Large intestine (tissue), 3 donors: ENCODE results near the gene B3GNT3. TPM values are rescaled to one million over a fixed set of nuclear protein-coding genes. Genes with fewer than 3 reads are reported as not detected.

Experiments used
- DNase-seq, 2 donors: peaks; one replicate each; pipeline versions ENCODE4 v3.0.0 to v3.0.0-alpha.2; 2013
- H3K27ac ChIP-seq: one replicate; pipeline ENCODE4 v1.5.1; 2013; ENCODE audit warnings: low read length
- H3K27me3 ChIP-seq: 2 replicates; pipeline ENCODE4 v1.6.1; 2013; ENCODE audit warnings: low read length; ENCODE audit not compliant: control insufficient read depth, insufficient read depth
- H3K36me3 ChIP-seq: 2 replicates; pipeline ENCODE4 v1.6.1; 2013; ENCODE audit warnings: low read length; ENCODE audit not compliant: control insufficient read depth, insufficient read depth
- H3K4me1 ChIP-seq: one replicate; pipeline ENCODE4 v1.6.1; 2013; ENCODE audit warnings: low read length; ENCODE audit not compliant: control insufficient read depth, insufficient read depth
- H3K4me3 ChIP-seq: one replicate; pipeline ENCODE4 v1.5.1; 2013; ENCODE audit warnings: low read length
- H3K9me3 ChIP-seq: one replicate; pipeline ENCODE4 v1.6.1; 2013; ENCODE audit warnings: mild to moderate bottlenecking, low read depth, low read length, moderate library complexity; ENCODE audit not compliant: control insufficient read depth
- WGBS: methylation state at CpG from one replicate; pipeline ENCODE4 v1.1.5; 2013; ENCODE audit warnings: low lambda C conversion rate; ENCODE audit not compliant: insufficient coverage; 5-methylcytosine and 5-hydroxymethylcytosine counted together
- polyA plus RNA-seq: library from polyadenylated mRNA; unstranded; fragments of 120-200 nt; gene quantifications from one replicate; pipeline ENCODE4 v1.2.1, GENCODE V29; 2013

B3GNT3 gene
- polyA plus RNA-seq, 1 donor = 91.7 TPM

DNA sequence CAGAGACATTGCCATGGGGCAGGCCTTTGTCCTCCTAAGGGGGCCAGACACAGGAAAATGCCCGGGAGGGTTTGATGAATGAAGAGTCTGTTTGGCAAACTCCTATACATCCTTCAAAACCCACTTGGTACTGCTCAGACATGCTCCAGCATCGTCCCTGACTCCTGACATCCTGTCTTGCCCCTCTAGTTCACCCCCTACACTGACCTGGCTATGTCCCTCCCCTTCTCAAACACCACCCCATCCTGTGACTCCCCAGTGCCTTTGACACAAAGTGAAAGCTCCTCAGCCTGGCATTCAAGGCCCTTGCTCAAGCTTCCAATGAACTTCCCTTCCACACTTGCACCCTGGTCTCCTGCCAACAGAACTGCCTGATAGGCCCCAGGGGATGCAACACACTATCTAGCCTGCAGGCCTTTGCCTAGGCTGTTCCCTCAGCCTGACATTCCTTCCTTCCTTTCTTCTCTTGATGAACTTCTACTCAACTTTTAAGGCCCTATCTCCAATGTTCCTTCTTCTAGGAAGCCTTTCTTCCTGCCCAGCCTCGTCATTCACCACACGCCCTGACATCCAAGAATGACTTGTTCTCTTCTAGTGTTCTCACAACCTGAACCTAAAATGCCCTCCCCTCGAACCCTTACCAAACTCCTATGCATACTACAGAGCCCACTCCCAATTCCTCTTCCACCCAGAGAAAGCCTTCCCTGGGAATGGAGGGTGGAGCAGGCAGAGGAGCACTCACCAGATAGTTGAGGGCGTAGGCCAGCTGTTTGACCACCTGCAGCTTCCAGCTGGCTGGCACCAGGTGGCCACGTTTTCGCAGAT lies 40.5 kb downstream of the B3GNT3 start:
- peaks cover 6% of the 10 kb centered on the region for H3K27me3 ChIP-seq
- H3K36me3 ChIP-seq = peaks cover 6% of the 10 kb centered on the region
- no peak overlapping the region for H3K27ac ChIP-seq
- H3K9me3 ChIP-seq = peaks cover 4% of the 10 kb centered on the region
- no peak overlapping the region for H3K4me3 ChIP-seq
- H3K4me1 ChIP-seq = peaks cover 6% of the 10 kb centered on the region
- WGBS = 100% methylated on average over 2 of the region's 8 CpGs
- DNase-seq = no peak

DNA sequence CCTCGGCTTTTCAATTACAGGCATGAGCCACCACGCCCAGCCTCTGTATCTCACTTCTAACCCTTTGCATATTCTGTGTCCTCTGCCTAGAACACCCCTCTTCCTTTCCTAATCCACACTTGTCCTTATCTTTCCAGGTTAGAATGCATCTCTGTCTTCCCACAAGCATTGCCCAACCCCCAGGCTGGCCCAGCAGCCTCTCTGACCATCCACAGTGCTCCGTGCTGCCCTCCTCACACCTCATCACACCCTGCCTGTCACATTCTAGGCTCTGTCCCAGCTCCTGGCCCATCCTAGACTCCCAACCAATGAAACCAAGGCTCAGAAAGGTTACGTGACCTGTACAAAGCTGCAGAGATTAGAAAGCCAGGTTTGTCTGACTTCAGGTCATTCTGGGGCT lies 41.6 kb downstream of the B3GNT3 start:
- WGBS = no CpG with 5 or more reads among the region's 4 CpGs

DNA sequence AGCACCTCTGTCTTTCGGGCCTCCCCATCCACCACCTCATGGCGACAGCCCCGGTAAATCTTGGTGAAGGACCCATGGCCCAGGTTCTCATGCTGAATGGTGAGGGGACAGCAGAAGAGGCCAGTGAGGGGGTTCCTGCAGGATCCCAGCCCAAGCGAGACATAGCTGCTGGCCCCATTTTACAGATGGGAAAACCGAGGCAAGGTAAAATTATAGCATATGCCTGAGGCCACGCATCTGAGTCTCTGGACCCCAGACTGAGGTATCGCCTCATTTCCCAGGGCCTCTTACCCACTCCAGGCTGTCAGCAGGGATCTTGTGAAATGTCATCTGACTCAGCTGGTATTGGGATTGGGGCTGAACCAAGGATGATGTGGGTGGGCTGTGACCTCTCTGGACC lies 43.0 kb downstream of the B3GNT3 start:
- no peak overlapping the region for H3K27ac ChIP-seq
- H3K4me1 ChIP-seq = peaks cover 15% of the 10 kb centered on the region
- H3K4me3 ChIP-seq = no peak overlapping the region
- peaks cover 6% of the 10 kb centered on the region for H3K36me3 ChIP-seq
- H3K27me3 ChIP-seq = peaks cover 17% of the 10 kb centered on the region
- peaks cover 3% of the 10 kb centered on the region for H3K9me3 ChIP-seq
- no peak for DNase-seq
- WGBS = no CpG with 5 or more reads among the region's 7 CpGs

More for the DNA sequence above, 41.6 kb downstream of the B3GNT3 start:
- H3K9me3 ChIP-seq = peaks cover 1% of the 10 kb centered on the region
- no peak for DNase-seq
- H3K4me3 ChIP-seq = no peak overlapping the region
- H3K27ac ChIP-seq = no peak overlapping the region
- H3K36me3 ChIP-seq = peaks cover 6% of the 10 kb centered on the region
- peaks cover 7% of the 10 kb centered on the region for H3K27me3 ChIP-seq
- peaks cover 5% of the 10 kb centered on the region for H3K4me1 ChIP-seq

DNA sequence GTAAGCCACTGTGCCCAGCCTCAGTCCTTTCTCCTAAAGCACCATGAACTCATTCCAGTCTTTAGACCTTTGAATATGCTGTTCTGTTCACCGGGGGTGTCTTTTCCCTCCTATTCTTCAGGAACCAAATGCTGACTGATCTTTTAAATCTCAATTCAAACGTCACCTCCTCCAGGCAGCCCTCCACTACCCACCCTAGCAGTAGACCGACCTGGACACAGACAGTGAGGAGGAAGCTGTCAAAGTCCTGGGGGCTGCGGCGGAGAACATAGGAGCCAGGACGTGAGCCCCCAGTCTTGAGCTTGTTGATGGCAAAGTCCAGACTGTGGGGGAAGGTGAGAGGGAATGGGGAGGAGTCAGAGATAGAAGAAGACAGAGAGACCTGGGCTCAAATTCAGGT lies 45.1 kb downstream of the B3GNT3 start:
- DNase-seq = no peak
- peaks cover 17% of the 10 kb centered on the region for H3K27me3 ChIP-seq
- H3K27ac ChIP-seq = no peak overlapping the region
- H3K4me3 ChIP-seq = no peak overlapping the region
- peaks cover 15% of the 10 kb centered on the region for H3K4me1 ChIP-seq
- H3K9me3 ChIP-seq = peaks cover 3% of the 10 kb centered on the region
- H3K36me3 ChIP-seq = peaks cover 6% of the 10 kb centered on the region
- 67% methylated on average over 3 of the region's 6 CpGs for WGBS

DNA sequence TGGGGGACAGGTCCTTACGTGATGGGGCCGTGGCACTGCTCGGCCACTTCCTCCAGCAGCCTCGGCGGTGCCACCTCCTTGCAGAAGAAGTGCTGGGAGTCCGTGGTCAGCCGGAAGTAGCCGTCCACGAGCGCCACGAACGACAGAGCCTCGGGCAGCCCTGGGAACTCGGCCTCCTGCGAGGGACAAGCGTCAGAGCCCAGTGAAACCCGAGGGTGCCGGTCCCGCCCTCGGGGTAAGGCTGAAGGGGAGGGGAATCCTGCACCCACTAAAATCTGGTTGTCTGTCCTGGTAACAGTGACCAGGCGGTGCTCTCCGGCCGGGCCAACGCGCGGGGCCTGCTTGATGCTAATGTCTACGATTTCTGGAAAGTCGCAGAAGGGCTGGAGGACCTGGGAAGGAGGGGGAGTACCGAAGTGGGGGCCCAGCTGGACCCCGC lies 46.5 kb downstream of the B3GNT3 start:
- no CpG with 5 or more reads among the region's 30 CpGs for WGBS
- Histone ChIP-seq H3K27me3 (peaks cover 17% of the 10 kb centered on the region), H3K9me3 (peaks cover 3% of the 10 kb centered on the region), H3K4me1 (peaks cover 15% of the 10 kb centered on the region), H3K36me3 (peaks cover 4% of the 10 kb centered on the region), H3K4me3 (peak overlapping the region; percentile 19), H3K27ac (no peak overlapping the region)
- DNase-seq = no peak

DNA sequence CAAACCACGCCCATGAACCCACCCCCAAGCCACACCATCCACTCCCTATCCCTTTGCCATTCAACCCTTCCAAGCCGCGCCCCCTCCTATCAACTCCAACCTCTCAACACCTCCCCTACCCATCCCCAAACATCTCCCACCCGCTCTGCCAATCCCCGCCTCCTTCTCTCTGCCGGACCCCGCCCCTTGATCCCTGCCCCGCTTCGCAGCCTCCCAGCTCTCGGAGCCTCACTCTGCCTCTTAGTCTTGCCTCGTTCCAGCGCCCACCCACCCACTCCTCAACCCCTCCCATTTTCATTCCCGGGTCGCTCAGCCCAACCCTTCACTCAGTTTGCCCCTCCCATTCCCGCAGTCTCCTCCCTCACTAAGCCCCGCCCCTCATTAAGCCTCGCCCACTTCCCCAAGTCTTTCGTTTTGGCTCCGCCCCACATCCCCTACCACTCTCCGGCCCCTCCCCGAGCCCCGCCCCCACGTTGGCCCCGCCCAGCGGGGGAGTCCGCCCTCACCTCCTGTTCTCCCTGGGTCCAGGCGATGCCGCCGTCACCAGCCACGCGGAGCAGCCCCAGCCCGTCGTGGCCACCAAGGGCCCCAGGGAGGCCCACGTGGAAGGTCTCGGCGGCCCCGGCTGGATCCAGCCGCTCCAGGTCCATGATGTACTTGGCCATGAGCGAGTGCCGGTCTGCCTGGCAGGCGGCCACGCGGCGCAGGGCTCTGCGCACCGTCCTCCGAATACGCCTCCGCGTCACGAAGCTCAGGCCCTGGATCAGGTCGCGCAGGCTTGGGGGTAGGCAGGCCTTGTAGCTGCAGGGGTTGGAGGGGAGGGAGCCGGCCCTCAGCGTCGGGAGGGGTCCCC lies 47.1 kb downstream of the B3GNT3 start:
- Histone ChIP-seq H3K4me3 (peak overlapping the region; percentile 19), H3K27me3 (peaks cover 17% of the 10 kb centered on the region), H3K9me3 (peaks cover 3% of the 10 kb centered on the region), H3K4me1 (peaks cover 17% of the 10 kb centered on the region), H3K27ac (no peak overlapping the region), H3K36me3 (peaks cover 4% of the 10 kb centered on the region)
- peak; percentile 61 to 74 for DNase-seq
- 8% methylated on average over 9 of the region's 56 CpGs for WGBS

DNA sequence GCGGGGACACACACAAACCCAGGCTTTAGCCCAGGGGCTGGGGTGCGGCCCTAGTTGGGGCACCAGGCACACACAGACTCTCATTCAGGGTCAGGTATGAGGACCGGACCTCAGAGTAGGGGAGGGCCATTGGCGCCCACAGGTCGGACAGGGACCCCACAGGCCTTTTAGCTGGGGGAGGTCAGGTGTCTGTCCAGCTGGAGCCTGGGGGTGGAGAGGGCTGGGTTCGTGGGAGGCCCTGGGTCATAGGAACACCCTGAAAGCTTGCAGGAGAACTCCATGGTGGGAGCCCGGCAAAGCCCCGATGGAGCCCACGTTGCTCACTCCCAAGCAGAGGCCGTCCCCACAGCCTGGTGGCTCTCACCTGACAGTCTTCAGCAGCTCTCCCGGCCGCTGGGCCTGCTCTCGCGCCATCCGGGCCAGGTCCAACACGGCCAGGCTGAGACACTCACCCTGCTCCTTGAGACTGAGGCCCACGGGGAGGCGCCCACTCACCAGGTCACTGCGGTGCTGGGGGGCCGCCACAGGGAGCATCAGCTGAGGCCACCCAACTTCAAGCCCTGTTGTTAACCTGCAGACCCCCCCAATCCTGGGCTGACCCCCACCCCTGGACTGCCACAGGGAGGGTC lies 47.8 kb downstream of the B3GNT3 start:
- no CpG with 5 or more reads among the region's 20 CpGs for WGBS
- Histone ChIP-seq H3K4me1 (peaks cover 24% of the 10 kb centered on the region), H3K36me3 (peaks cover 3% of the 10 kb centered on the region), H3K27ac (no peak overlapping the region), H3K4me3 (peak overlapping the region; percentile 5), H3K9me3 (peaks cover 3% of the 10 kb centered on the region), H3K27me3 (peaks cover 17% of the 10 kb centered on the region)
- no peak for DNase-seq

DNA sequence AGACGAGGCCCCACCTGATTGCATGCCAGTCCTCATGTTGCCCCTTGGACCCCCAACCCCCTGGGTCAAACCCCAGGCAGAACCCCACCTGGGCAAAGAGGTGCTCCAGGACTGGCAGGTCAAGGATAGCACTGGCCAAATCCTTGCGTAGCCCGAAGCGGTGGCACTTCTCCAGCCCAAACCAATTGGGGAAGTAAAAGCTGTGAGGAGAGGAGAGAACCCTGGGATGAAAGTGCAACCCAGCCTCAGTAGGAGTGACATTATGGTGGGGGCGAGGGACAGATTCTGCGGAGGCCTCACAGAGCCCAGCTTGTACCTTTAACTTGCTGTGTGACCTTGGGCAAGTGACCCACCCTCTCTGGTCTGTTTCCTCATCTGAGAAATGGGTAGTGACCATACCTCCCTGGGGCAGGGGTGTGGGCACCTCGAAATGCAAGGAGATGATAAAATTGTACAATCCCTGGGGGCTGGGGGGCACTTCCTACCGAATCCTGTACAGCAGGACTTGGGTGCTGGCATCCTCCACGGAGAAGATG lies 48.4 kb downstream of the B3GNT3 start:
- DNase-seq = no peak
- no peak overlapping the region for H3K27ac ChIP-seq
- no peak overlapping the region for H3K4me3 ChIP-seq
- peaks cover 3% of the 10 kb centered on the region for H3K9me3 ChIP-seq
- H3K27me3 ChIP-seq = peaks cover 17% of the 10 kb centered on the region
- H3K36me3 ChIP-seq = no peaks in the 10 kb centered on the region
- H3K4me1 ChIP-seq = peaks cover 29% of the 10 kb centered on the region
- no CpG with 5 or more reads among the region's 9 CpGs for WGBS

DNA sequence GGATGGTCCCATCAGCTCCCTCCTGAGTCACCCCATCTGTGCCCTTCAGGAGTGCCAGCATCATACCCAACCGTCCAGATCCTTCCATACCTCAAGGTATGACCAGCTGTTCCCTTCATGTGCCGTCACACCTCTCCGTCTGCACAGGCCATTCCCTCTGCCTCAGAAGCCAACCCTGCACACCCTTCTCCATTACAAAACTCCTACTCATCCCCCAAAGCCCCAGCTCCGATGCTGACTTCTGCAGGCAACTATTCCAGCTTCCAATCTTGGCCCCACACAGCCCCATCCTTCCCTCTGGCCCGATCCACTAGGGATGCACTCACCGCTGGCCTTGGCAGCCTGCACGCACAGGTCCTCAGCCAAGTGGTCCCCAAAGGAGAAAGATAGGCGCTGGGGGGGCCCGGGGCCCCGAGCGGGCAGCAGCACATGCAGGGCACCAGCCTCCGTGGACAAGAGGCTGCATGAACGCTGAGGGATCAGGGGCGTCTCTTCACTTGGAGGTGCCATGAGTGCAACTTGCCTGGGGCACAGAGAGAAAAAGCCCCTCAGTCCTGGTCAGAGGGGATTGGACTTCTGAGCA lies 49.1 kb downstream of the B3GNT3 start:
- no CpG with 5 or more reads among the region's 14 CpGs for WGBS
- H3K27me3 ChIP-seq = peaks cover 17% of the 10 kb centered on the region
- H3K4me3 ChIP-seq = no peak overlapping the region
- H3K36me3 ChIP-seq = no peaks in the 10 kb centered on the region
- DNase-seq = no peak
- H3K27ac ChIP-seq = no peak overlapping the region
- H3K4me1 ChIP-seq = peaks cover 29% of the 10 kb centered on the region
- H3K9me3 ChIP-seq = peaks cover 3% of the 10 kb centered on the region

DNA sequence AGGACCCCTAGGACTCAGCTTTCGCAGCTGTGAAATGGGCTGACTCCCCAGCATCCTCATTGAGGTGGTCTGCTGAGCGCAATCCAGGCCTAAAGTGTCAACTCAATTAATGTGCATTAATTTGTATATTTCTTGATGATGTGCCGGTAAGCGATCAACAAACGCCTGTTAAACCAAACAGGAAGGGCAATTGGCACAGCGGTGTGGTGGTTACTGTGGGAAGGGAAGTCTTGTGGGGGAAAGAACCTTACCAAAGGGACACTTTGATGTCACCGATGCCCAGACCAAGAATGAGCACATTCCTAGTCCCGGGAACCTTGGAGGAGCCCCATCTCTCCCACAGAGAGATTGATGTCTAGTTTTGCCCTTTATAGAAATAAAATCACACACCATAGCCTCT lies 51.2 kb downstream of the B3GNT3 start:
- peaks cover 3% of the 10 kb centered on the region for H3K9me3 ChIP-seq
- DNase-seq = no peak
- peaks cover 17% of the 10 kb centered on the region for H3K27me3 ChIP-seq
- no CpG with 5 or more reads among the region's 8 CpGs for WGBS
- no peaks in the 10 kb centered on the region for H3K36me3 ChIP-seq
- peaks cover 29% of the 10 kb centered on the region for H3K4me1 ChIP-seq
- H3K4me3 ChIP-seq = no peak overlapping the region
- H3K27ac ChIP-seq = no peak overlapping the region
